ENCODE results near the gene CNKSR3. TPM values are rescaled to one million over a fixed set of nuclear protein-coding genes. Genes with fewer than 3 reads are reported as not detected.

CNKSR3 gene
- polyA plus RNA-seq, 3 donors = not detected

- Mint-ChIP-seq H3K27ac (peak overlapping the region in 2 of 7 donors; percentile 71 to 85), H3K4me3 (no peak overlapping the region), H3K9me3 (peaks cover 0 to 4% (median 0%) of the 10 kb centered on the region in 7 donors), H3K36me3 (no peaks in the 10 kb centered on the region), H3K4me1 (peaks cover 3% of the 10 kb centered on the region), H3K27me3 (ENCODE audit: low read depth in 3 of 3) (peaks cover 0 to 2% (median 2%) of the 10 kb centered on the region in 3 donors)
- Histone ChIP-seq H3K9ac (ENCODE audit: insufficient read depth, low read length, poor library complexity, severe bottlenecking) (no peak overlapping the region), H3K27me3 (ENCODE audit: control insufficient read depth in 2 of 2, insufficient read depth in 2 of 2, low read length in 2 of 2) (no peaks in the 10 kb centered on the region), H3K79me2 (ENCODE audit: insufficient read depth, low read length) (no peaks in the 10 kb centered on the region), H2AFZ (ENCODE audit: insufficient read depth, low read depth, low read length, poor library complexity, severe bottlenecking) (peak overlapping the region; percentile 30), H3K36me3 (replicated peaks in 1 of 2; ENCODE audit: control insufficient read depth in 1 of 2, insufficient read depth in 2 of 2, low read length in 2 of 2) (no peaks in the 10 kb centered on the region), H3K4me2 (replicated peaks; ENCODE audit: extremely low read depth, low read length, poor library complexity, severe bottlenecking) (no peak overlapping the region), H3K4me3 (replicated peaks in 1 of 3; ENCODE audit: low read depth in 2 of 3, low read length in 3 of 3) (no peak overlapping the region), H3K27ac (ENCODE audit: low read depth in 1 of 2, low read length in 2 of 2) (no peak overlapping the region), H3K9me3 (replicated peaks in 1 of 2; ENCODE audit: control insufficient read depth in 1 of 2, insufficient read depth in 1 of 2, low read length in 2 of 2) (no peaks in the 10 kb centered on the region), H4K20me1 (ENCODE audit: insufficient read depth, low read length) (no peaks in the 10 kb centered on the region), H3K4me1 (ENCODE audit: control insufficient read depth in 1 of 2, insufficient read depth in 2 of 2, low read length in 2 of 2) (no peaks in the 10 kb centered on the region)
- intact Hi-C loops (cut with micrococcal nuclease) = no loop called here
- TF ChIP-seq, protein P1, sequence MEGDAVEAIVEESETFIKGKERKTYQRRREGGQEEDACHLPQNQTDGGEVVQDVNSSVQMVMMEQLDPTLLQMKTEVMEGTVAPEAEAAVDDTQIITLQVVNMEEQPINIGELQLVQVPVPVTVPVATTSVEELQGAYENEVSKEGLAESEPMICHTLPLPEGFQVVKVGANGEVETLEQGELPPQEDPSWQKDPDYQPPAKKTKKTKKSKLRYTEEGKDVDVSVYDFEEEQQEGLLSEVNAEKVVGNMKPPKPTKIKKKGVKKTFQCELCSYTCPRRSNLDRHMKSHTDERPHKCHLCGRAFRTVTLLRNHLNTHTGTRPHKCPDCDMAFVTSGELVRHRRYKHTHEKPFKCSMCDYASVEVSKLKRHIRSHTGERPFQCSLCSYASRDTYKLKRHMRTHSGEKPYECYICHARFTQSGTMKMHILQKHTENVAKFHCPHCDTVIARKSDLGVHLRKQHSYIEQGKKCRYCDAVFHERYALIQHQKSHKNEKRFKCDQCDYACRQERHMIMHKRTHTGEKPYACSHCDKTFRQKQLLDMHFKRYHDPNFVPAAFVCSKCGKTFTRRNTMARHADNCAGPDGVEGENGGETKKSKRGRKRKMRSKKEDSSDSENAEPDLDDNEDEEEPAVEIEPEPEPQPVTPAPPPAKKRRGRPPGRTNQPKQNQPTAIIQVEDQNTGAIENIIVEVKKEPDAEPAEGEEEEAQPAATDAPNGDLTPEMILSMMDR (IDR thresholded peaks at IDR 0.05) = no peak
- WGBS (ENCODE audit: insufficient coverage) = 9% methylated on average over 3 of the region's 4 CpGs
- DNase-seq = no peak
These were observed 106.7 kb downstream of the CNKSR3 start for GRCh38 chr6:154403788-154404187.

DNA sequence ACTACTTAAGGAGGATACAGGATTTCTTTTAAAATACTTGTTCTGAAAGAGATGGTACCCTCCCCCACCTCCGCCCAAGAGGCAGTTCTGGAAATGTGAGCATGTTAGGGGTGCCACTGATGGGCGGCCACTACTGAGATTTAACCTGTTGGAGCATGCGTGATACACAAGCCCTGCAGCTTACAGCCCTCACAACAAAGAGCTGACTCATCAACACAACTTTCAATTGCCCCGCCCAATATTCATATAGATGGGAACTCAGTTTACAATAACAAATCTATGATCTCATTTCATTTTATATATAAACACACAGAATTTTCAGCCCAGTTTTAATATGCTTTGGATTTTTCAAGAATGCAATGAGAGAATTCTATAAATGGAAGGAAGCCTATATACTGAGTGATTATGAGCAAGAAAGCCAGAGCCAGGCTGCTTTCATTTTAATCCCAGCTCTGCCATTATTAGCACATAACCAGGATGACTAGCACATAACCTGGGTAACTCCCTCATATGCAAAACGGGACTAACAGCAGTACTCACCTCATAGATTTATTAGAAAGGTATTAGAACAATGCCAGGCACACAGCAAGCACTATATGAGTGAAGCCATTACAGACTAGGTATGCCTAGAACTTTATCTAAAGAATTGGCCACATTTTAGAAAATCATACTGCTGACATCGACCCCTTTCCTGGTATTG lies 108.3 kb downstream of the CNKSR3 start:
- DNase-seq = no peak
- intact Hi-C loops (cut with micrococcal nuclease) = no loop called here
- Mint-ChIP-seq H3K36me3 (no peaks in the 10 kb centered on the region), H3K4me1 (peaks cover 3% of the 10 kb centered on the region), H3K4me3 (no peak overlapping the region), H3K27ac (no peak overlapping the region), H3K9me3 (peaks cover 0 to 4% (median 0%) of the 10 kb centered on the region in 7 donors), H3K27me3 (ENCODE audit: low read depth in 3 of 3) (peaks cover 0 to 2% (median 2%) of the 10 kb centered on the region in 3 donors)
- Histone ChIP-seq H3K9ac (ENCODE audit: insufficient read depth, low read length, poor library complexity, severe bottlenecking) (no peak overlapping the region), H3K4me2 (replicated peaks; ENCODE audit: extremely low read depth, low read length, poor library complexity, severe bottlenecking) (no peak overlapping the region), H3K79me2 (ENCODE audit: insufficient read depth, low read length) (no peaks in the 10 kb centered on the region), H3K4me3 (replicated peaks in 1 of 3; ENCODE audit: low read depth in 2 of 3, low read length in 3 of 3) (no peak overlapping the region), H3K27ac (ENCODE audit: low read depth in 1 of 2, low read length in 2 of 2) (no peak overlapping the region), H4K20me1 (ENCODE audit: insufficient read depth, low read length) (no peaks in the 10 kb centered on the region), H3K9me3 (replicated peaks in 1 of 2; ENCODE audit: control insufficient read depth in 1 of 2, insufficient read depth in 1 of 2, low read length in 2 of 2) (no peaks in the 10 kb centered on the region), H3K4me1 (ENCODE audit: control insufficient read depth in 1 of 2, insufficient read depth in 2 of 2, low read length in 2 of 2) (no peaks in the 10 kb centered on the region), H2AFZ (ENCODE audit: insufficient read depth, low read depth, low read length, poor library complexity, severe bottlenecking) (no peak overlapping the region), H3K36me3 (replicated peaks in 1 of 2; ENCODE audit: control insufficient read depth in 1 of 2, insufficient read depth in 2 of 2, low read length in 2 of 2) (no peaks in the 10 kb centered on the region), H3K27me3 (ENCODE audit: control insufficient read depth in 2 of 2, insufficient read depth in 2 of 2, low read length in 2 of 2) (no peaks in the 10 kb centered on the region)
- TF ChIP-seq, protein P1 (IDR thresholded peaks at IDR 0.05) = no peak
- WGBS (ENCODE audit: insufficient coverage) = no CpG with 5 or more reads among the region's 6 CpGs

Data from CD14-positive monocyte (primary cell).